ENCODE data around the gene ZNF691. TPM values are rescaled to one million over a fixed set of nuclear protein-coding genes. Genes with fewer than 3 reads are reported as not detected.

The ZNF691 gene
- total RNA-seq, 1 donor from 2014 or later, result 18.8 TPM

GRCh38 chr1:42838482-42839190 is 7.8 kb upstream of the ZNF691 start:
- no peak overlapping the region for H3K4me3 Mint-ChIP-seq (ENCODE audit: low read depth)
- no peaks in the 10 kb centered on the region for H3K36me3 Mint-ChIP-seq (ENCODE audit: insufficient read depth)
- no peaks in the 10 kb centered on the region for H3K27me3 Mint-ChIP-seq
- no peak for DNase-seq (ENCODE audit: low spot score, unreplicated experiment)
- H3K27ac Mint-ChIP-seq, result no peak overlapping the region
- H3K9me3 Mint-ChIP-seq (ENCODE audit: low read depth), result no peaks in the 10 kb centered on the region
- peaks cover 9% of the 10 kb centered on the region for H3K4me1 Mint-ChIP-seq (ENCODE audit: low read depth)
- TF ChIP-seq CTCF (IDR thresholded peaks at IDR 0.05; ENCODE audit: unreplicated experiment), result no peak

DNA sequence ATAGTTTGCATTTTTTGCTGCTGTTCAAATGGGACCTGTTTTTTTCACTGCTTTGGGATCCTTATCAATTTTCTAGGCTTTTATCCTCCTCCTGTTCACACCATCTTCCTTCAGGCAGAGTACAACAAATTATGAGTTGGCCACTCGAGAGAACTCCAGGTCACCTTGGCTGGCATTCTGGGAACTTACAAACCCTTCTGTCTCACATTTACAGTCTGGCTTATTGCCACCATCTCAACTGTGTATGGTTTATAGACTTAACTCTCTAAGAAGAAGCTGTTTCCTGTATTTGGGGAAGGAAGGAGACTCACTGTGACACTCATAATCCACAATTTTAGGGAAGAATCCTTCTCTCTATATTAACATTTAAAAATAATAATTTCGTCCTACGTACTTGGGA is 5.4 kb upstream of the ZNF691 start:
- Mint-ChIP-seq H3K36me3 (ENCODE audit: insufficient read depth) (no peaks in the 10 kb centered on the region), H3K4me3 (ENCODE audit: low read depth) (no peak overlapping the region), H3K9me3 (ENCODE audit: low read depth) (no peaks in the 10 kb centered on the region), H3K4me1 (ENCODE audit: low read depth) (peaks cover 4% of the 10 kb centered on the region), H3K27me3 (no peaks in the 10 kb centered on the region), H3K27ac (no peak overlapping the region)
- no peak for TF ChIP-seq CTCF (IDR thresholded peaks at IDR 0.05; ENCODE audit: unreplicated experiment)
- no peak for DNase-seq (ENCODE audit: low spot score, unreplicated experiment)

- Mint-ChIP-seq H3K9me3 (ENCODE audit: low read depth) (no peaks in the 10 kb centered on the region), H3K4me3 (ENCODE audit: low read depth) (no peak overlapping the region), H3K4me1 (ENCODE audit: low read depth) (peaks cover 5% of the 10 kb centered on the region), H3K36me3 (ENCODE audit: insufficient read depth) (no peaks in the 10 kb centered on the region), H3K27me3 (no peaks in the 10 kb centered on the region), H3K27ac (no peak overlapping the region)
- DNase-seq (ENCODE audit: low spot score, unreplicated experiment), result no peak
- TF ChIP-seq CTCF (IDR thresholded peaks at IDR 0.05; ENCODE audit: unreplicated experiment), result no peak
These were observed 4.8 kb upstream of the ZNF691 start for GRCh38 chr1:42841440-42842147.

- TF ChIP-seq CTCF (IDR thresholded peaks at IDR 0.05; ENCODE audit: unreplicated experiment), result no peak
- no peaks in the 10 kb centered on the region for H3K27me3 Mint-ChIP-seq
- H3K4me3 Mint-ChIP-seq (ENCODE audit: low read depth), result no peak overlapping the region
- H3K4me1 Mint-ChIP-seq (ENCODE audit: low read depth), result peaks cover 13% of the 10 kb centered on the region
- H3K9me3 Mint-ChIP-seq (ENCODE audit: low read depth), result peaks cover under 1% of the 10 kb centered on the region
- DNase-seq (ENCODE audit: low spot score, unreplicated experiment), result no peak
- H3K27ac Mint-ChIP-seq, result no peak overlapping the region
- peaks cover 8% of the 10 kb centered on the region for H3K36me3 Mint-ChIP-seq (ENCODE audit: insufficient read depth)
These were observed 1.7 kb upstream of the ZNF691 start for GRCh38 chr1:42844592-42845140.

DNA sequence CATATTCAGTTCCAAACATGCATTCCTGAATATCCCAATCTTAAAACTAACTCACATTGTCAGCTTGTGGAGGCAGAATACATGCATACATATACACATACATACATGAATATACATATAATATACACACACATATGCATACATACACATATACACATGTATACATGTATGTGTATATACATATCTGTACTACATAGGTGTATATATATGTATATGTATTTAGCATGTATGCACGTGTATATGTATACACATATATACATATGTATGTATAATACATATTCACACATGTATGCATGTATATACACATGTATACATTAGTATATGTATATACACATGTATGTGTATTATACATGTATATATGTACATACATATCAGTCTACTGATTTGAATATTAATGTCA is 1.2 kb upstream of the ZNF691 start:
- Mint-ChIP-seq H3K4me1 (ENCODE audit: low read depth) (peaks cover 13% of the 10 kb centered on the region), H3K36me3 (ENCODE audit: insufficient read depth) (peaks cover 12% of the 10 kb centered on the region), H3K9me3 (ENCODE audit: low read depth) (peaks cover 5% of the 10 kb centered on the region), H3K4me3 (ENCODE audit: low read depth) (no peak overlapping the region), H3K27me3 (no peaks in the 10 kb centered on the region), H3K27ac (no peak overlapping the region)
- no peak for TF ChIP-seq CTCF (IDR thresholded peaks at IDR 0.05; ENCODE audit: unreplicated experiment)
- no peak for DNase-seq (ENCODE audit: low spot score, unreplicated experiment)
